Frontal cortex (tissue), 4 donors: ENCODE results near the gene AQP1. TPM values are rescaled to one million over a fixed set of nuclear protein-coding genes. Genes with fewer than 3 reads are reported as not detected.

Experiments
- DNase-seq, 2 donors: peaks; one replicate each; pipeline ENCODE4 v3.0.0; 2012; ENCODE audit warnings: low spot score in 2 of 2
- FAIRE-seq: peaks from 2 replicates; lab custom pipeline; 2012; peaks lifted over from hg19 to GRCh38; lab: Jason Lieb, UNC
- total RNA-seq: library from RNA; depleted of rRNA; stranded (reverse); fragments of >200 nt; gene quantifications from one replicate; pipeline ENCODE4 v1.2.3, GENCODE V29; 2014
- donor health status: control.
- donor health status: control.
- donor health status: control.

The AQP1 gene
- total RNA-seq, 1 donor from 2014 or later: 0.82 TPM

GRCh38 chr7:30968747-30969603 is 57.3 kb downstream of the AQP1 start:
- FAIRE-seq (no peak), DNase-seq (no peak)

DNA sequence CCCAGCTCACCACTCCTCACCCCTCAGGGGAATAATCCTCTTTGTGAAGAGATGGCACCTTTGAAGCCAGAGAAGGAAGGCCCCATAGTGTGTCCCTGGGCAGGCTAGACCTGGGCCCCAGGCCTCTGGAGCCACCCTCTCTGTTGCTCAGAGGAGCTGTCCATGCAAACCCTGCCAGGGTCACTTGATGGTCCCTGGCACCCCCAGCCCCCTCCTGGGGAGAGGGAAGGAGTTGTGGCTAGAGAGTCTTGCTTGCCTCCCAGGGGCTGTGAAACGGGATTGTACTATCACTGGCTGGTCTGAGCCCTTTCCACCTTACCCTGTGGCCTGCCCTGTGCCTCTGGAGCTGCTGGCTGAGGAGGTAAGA is 57.9 kb downstream of the AQP1 start:
- no peak for FAIRE-seq
- no peak for DNase-seq

DNA sequence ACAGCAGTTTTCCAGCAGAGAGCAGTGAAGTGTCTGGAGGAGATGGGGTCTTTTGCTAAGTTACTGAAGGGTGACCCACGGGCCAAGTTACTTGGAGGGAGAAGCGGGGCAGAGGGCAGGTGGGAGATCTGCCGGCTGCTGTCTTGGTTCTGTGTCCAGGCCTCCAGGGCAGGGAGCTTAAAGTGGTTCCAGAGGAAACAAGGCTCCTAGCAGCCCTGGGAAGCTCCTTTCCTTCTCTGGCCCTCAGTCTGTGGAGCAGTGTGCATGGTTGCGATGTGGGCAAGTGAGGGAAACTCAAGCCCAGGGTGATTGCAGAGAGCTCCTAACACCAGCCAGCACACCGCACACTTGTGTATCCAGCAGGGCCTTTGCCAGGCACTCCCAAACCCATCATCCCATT is 58.4 kb downstream of the AQP1 start:
- DNase-seq: no peak
- FAIRE-seq: no peak

DNA sequence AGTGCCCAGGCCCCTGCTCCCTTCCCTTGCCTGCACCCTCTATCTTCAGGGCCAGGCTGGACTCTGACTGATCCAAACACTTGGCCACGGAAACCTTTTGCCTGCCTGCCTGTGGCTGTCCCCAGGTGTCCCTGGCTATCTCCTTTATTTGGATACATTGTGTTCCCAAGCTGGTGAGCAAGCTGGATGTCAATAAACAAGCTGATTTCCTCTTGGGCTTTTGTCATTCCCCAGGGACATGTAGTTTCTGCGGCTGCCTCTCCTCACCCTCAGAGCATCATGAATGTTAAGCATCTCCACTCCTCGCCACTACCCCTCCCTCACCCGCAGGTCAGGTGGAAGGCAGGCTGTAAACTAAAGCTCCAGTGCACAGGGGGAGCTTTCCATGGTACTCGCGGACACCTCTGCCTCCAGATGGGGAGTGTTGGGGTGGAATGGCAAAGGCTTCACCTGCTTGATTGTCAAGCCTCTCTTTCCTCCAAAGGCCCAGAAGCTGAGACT is 59.0 kb downstream of the AQP1 start:
- DNase-seq (no peak), FAIRE-seq (no peak)

DNA sequence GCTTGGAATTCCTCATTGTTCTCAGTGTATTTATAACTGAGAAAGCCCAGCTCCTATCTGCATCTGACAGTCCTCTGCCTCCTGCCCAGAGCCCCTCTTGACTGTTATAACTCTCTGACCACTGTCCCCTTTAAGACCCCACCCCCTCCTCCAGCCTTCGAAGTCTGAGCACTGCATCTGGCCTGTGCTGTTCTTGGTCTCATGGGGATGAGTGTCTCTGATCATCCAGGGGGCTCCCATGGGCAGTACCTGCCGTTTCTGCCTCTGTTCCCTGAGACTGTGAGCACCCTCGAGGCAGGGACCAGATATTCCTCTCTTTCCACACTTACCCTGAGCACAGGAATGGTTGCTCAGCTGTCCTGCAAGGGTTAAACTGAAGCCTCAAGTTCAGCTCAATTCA is 59.8 kb downstream of the AQP1 start:
- DNase-seq: no peak
- no peak for FAIRE-seq

DNA sequence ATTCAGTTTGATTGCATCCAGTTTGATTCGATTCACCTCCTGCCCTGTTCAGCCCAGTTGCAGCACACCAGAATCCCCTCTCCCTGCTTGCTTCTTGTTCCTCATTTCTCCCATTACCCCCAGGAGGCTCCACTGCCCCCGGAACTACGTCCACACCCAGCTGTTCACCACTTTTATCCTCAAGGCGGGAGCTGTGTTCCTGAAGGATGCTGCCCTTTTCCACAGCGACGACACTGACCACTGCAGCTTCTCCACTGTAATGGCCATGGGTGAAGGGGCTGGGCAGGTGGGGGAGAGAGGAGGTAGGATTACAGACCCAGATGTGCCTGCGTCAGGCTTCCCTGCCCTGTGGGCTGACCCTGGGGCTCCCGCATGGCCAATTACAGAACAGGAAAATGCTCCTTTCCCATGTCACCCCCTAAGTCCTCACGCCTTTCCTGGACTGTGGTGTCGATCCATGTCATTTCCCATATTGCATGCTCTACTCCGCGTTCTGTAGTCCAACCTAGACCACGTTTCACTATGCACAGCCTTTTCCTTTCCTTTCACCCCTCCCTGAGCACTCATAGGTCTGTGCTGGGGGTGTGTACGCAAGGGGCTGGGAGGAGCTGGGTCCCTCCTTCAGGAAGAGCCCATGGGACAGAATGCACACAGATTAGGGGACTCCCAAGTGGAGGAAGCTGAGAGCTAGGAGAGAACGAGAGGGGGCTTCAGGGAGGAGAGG is 60.3 kb downstream of the AQP1 start:
- FAIRE-seq (no peak), DNase-seq (no peak)

GRCh38 chr7:30973292-30973691 is 61.6 kb downstream of the AQP1 start:
- FAIRE-seq (no peak), DNase-seq (no peak)

GRCh38 chr7:30973791-30974604 is 62.3 kb downstream of the AQP1 start:
- FAIRE-seq (no peak), DNase-seq (no peak)

- FAIRE-seq (no peak), DNase-seq (no peak)
Observed at GRCh38 chr7:30974605-30975255, 63.1 kb downstream of the AQP1 start.

Other genes with a start within 250 kb of the AQP1 start
- 0.41 TPM for gene CRHR2, start 229.4 kb upstream of the AQP1 start, total RNA-seq
- 0.41 TPM for gene INMT, start 159.7 kb upstream of the AQP1 start, total RNA-seq
- 2.4 TPM for gene MINDY4, start 140.4 kb upstream of the AQP1 start, total RNA-seq
- gene GHRHR, start 52.1 kb downstream of the AQP1 start, total RNA-seq: not detected
- gene ADCYAP1R1, start 140.5 kb downstream of the AQP1 start, total RNA-seq: 34.2 TPM